ENCODE results near the gene BTBD9.

The BTBD9 gene

DNA sequence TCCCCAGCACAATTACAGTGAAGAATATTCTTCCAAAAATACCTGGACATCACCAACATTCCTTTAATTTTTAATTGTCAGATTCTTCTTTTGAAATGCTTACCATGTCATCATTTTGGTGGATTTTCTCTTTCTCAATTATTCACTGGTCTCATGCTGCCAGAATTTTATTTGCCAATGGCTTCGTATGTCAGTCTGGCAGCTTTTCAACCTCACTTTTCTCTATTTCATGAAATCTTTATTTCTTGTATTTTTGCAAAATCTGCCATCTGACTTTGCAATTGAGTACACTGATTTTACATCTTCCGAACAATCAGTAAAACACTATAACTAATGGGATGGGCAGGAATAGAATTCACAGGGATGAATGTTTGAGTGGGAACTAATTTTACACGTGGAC, 84.1 kb downstream of the BTBD9 start:
- DNase-seq (ENCODE audit: low read depth in 1 of 2, low spot score in 1 of 2) = no peak

- DNase-seq (ENCODE audit: low read depth in 1 of 2, low spot score in 1 of 2) = no peak
Observed at GRCh38 chr6:38554700-38555413, 84.9 kb downstream of the BTBD9 start.

DNA sequence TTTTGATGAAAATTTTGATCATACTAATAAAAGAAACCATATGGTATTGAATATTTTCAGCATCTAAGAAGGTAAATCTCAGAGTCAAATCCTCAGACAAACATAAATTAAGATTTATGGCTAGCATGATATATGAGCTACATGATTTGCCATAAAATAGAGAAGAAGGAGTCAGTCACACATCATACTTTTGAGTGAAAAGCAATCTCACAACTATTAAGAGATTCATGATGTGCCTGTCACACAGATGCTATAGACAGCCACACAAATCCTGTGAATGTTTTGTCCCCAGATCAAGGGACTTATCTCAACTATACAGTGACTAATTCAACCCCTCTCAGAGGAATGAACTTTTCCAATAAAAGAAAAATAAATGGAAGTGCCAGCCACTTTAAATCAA, 85.7 kb downstream of the BTBD9 start:
- DNase-seq (ENCODE audit: low read depth in 1 of 2, low spot score in 1 of 2) = no peak

GRCh38 chr6:38552121-38552520, 87.6 kb downstream of the BTBD9 start:
- no peak for DNase-seq (ENCODE audit: low read depth in 1 of 2, low spot score in 1 of 2)

- no peak for DNase-seq (ENCODE audit: low read depth in 1 of 2, low spot score in 1 of 2)
Observed at GRCh38 chr6:38549795-38550194, 89.9 kb downstream of the BTBD9 start.

DNA sequence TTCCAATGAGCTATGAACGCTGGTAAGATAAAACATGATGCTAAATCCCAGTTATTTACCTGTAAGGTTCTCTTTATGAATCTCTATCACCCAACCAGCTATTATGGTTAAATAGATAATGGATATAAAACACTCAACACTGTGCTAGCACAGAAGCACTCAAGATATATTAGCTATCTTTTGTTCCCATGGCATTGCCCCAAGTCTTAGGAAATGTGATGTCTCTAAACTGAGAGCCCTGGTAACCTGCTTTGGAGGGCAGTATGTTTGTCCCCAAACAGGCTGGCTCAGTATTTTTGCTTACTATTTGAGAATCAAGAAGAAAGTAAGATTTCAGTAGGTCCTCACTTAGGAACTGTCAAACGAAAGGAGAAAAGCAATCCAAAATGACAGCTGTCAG, 90.5 kb downstream of the BTBD9 start:
- no peak for DNase-seq (ENCODE audit: low read depth in 1 of 2, low spot score in 1 of 2)

DNA sequence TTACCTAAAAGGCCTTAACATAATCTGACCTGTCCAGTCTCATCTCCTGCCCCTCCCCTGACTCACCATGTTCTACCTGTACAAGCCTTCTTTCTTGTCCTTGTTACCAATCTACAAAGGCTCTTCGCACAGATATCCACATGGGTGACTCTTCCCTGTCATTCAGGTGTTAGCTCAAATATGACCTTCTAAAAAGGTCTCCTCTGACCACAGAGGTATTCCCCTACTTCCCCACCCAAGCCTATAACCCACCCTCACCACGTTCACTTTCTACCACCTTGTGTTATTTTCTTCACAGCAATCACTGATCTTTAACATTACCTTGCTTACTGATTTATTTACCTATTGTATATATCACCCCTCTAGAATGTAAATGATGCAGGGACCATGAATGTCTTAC, 96.7 kb downstream of the BTBD9 start:
- DNase-seq (ENCODE audit: low read depth in 1 of 2, low spot score in 1 of 2) = no peak

DNA sequence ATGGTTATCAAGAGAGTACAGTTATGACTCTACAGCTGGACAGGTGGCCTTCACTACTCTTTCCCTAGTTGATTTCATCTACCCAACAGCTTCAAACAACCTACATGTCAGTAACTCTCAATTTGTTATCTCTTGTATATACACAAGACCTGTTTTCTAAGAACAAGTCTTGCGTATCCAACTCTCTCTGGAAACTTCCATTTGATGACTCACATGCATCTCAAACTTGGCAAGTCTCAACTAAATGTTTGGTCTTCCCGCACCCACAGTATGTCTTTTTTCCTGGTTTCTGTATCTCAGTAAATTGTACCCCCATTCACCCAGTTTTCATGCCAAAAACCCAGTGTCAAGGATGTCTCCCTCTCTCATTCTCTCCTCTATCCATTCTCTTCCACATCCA, 97.7 kb downstream of the BTBD9 start:
- DNase-seq (ENCODE audit: low read depth in 1 of 2, low spot score in 1 of 2) = no peak

GRCh38 chr6:38533064-38533463, 106.7 kb downstream of the BTBD9 start:
- no peak for DNase-seq (ENCODE audit: low read depth in 1 of 2, low spot score in 1 of 2)

DNA sequence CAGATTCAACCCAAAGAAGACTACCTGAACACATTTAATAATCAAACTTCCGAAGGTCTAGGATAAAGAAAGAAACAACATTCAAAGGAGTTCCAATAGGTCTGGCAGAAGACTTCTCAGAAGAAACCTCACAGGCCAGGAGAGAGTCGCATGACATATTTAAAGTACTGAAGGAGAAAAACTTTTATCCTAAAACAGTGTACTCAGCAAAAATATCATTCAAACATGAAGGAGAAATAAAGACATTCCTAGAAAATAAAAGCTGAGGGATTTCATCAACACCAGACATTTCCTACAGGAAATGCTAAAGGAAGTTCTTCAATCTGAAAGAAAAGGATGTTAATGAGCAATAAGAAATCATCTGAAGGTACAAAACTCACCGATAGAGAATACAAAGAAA, 108.6 kb downstream of the BTBD9 start:
- no peak for DNase-seq (ENCODE audit: low read depth in 1 of 2, low spot score in 1 of 2)

- no peak for DNase-seq (ENCODE audit: low read depth in 1 of 2, low spot score in 1 of 2)
Observed at GRCh38 chr6:38528196-38528965, 111.3 kb downstream of the BTBD9 start.

- DNase-seq (ENCODE audit: low read depth in 1 of 2, low spot score in 1 of 2) = no peak
Observed at GRCh38 chr6:38527371-38527770, 112.4 kb downstream of the BTBD9 start.

DNA sequence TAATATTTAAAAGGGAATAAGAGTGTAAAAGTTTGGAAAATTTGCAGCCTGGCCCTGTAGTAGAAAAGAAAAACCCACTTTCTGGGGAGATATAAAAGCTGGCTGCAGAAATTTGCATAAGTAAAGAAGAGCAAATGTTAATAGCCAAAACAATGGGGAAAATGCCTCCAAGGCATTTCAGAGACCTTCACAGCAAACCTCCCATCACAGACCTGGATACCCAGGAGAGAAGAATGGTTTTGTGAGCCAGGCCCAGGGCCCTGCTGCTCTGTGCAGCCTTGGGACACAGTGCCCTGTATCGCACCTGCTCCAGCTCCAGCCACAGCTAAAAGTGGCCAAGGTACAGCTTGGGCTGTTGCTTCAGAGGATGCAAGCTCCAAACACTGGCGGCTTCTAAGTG, 113.8 kb downstream of the BTBD9 start:
- DNase-seq (ENCODE audit: low read depth in 1 of 2, low spot score in 1 of 2) = no peak

DNA sequence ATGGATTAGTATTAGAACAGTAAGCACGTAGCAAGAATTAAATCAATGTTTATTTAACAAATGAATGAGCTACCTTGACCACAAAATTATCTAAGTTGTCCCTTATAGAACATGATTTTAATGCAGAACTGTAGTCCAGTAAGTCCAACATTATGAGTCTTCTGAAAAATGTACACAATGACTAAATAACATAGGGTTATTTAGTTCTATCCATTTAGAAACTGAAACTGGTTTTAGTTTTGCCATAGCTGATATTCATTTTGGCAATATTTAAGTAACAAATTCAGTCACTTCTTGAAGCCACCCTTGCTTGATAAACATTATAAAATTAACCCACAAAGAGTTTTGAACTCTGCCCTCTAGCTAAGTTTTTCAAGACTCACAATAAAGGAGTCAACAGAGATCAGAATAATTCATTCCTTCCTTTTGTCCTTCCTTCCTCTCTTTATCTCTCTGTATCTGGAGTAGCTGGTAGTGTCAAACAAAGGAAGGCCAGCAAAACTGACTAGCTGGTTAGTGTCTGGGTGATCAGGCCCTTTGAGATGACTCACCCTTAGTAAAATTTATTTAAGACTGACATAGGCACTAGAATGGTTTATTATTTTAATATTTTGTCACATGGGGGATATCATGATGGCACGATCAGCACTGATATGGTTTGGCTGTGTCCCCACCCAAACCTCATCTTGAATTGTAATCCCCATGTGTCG, 115.1 kb downstream of the BTBD9 start:
- no peak for DNase-seq (ENCODE audit: low read depth in 1 of 2, low spot score in 1 of 2)

GRCh38 chr6:38522322-38522721, 117.4 kb downstream of the BTBD9 start:
- no peak for DNase-seq (ENCODE audit: low read depth in 1 of 2, low spot score in 1 of 2)

DNA sequence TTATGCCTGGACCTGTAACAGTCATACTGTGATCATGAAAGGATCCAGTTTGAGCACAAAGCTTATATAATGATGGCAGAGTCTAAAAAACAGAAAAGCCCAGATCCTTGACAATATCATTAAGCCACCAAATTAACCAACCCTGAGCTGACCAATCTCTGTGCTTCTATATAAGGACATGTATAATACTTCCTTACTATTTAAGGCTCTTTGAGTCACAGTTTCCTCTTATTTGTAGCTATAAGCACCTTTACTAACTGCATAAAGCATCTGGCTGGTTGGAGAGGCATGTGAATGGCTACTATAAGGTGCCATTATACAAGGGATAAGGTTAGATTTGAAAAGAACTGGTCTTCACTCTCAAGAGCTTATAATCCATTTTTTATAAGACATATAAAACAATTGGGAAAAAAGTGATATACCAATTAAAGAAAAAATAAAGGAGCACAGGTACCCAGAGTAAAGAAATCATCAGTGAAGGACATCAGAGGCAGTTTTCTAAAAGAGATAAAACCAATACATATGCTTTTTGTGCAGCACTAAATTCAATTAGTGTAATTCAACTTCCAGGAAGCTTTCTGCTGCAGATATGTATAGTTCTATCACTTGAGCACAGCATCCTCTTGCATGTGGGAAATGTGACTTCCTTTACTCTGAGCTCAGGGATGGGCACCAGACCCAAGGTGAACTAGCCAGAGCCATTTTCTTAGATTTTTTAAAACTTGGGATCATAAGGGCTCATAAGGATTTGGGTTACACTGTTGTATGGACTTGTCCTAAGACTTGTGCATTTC, 121.0 kb downstream of the BTBD9 start:
- DNase-seq (ENCODE audit: low read depth in 1 of 2, low spot score in 1 of 2) = no peak

DNA sequence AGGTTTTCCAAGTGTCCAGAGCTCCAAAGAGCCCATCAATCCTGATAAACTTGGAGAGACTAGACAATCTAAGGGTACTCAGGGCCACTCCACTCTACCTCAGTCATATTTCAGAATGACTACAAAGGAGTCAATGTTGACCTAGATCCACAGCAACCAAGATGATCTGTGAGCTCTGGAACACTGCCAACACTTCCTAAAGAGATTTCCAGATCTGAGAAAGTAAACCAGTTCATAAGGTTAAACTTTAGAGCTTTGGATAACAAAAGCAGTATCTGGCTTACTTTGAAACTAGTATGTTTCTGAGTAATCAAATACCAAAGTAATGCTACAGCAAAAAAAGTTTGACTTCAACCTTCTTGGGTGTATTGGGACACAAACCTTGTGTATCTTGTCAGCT, 122.7 kb downstream of the BTBD9 start:
- no peak for DNase-seq (ENCODE audit: low read depth in 1 of 2, low spot score in 1 of 2)

DNA sequence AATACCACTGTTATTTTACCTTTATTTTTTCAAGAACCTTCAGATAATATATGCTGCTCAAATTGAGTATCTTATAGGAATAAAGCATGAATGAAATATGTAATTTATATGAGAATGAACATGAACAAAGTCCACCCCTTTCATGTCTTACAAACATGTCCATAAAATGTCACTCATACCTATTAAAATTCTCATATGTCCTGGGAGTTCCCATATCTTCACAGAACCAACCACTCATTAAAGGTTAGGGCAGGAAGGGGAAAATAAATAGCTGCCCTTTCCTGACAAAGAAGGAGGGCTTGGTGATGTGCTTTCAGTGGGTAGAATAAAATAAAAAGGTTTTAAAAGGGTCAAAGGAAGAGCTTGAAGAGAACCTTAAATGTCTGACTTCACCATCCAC, 125.3 kb downstream of the BTBD9 start:
- DNase-seq (ENCODE audit: low read depth in 1 of 2, low spot score in 1 of 2) = no peak

DNA sequence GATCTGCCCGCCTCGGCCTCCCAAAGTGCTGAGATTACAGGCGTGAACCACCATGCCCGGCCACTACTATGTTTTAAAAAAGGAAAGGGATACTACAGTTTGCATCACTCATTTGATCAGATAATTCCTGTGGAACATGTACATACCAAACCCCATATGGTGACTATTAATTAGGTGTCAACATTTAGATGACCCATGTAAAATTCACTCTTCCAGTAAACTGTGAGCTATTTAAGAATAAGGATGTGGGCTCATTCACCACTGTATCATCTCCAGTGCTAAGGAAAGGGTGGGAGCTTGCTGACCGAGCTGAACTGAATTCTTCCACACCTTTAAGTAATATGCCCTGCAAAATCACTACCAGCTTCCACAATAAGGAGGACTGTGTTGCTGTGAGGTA, 127.5 kb downstream of the BTBD9 start:
- DNase-seq (ENCODE audit: low read depth in 1 of 2, low spot score in 1 of 2) = no peak

DNA sequence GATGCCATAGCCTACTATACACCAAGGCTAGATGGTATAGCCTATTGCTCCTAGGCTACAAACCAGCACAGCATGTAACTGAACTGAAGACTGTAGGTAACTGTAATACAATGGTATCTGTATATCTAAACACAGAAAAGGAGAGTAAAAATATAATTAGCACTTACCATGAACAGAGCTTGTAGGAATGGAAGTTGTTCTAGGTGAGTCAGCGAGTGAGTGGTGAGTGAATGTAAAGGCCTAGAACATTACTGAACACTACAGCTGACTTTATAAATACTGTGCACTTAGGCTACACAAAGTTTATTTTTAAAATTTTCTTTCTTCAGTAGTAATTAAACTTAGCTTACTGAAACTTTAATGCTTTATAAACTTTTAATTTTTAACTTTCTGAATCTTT, 129.5 kb downstream of the BTBD9 start:
- DNase-seq (ENCODE audit: low read depth in 1 of 2, low spot score in 1 of 2) = no peak

GRCh38 chr6:38509713-38510112, 130.0 kb downstream of the BTBD9 start:
- no peak for DNase-seq (ENCODE audit: low read depth in 1 of 2, low spot score in 1 of 2)

All from stimulated activated CD4-positive, alpha-beta T cell treated with anti-CD3 and anti-CD28 coated beads, Interleukin-15, amount 100 ng/mL, for 1 hour (primary cell).